Calu3 (cell line): ENCODE data around the gene FOXD3. TPM values are rescaled to one million over a fixed set of nuclear protein-coding genes. Genes with fewer than 3 reads are reported as not detected.

Experiments
- BruUV-seq: library from RNA; stranded (reverse); fragments of 400-500 nt; replicated peaks from 2 replicates; lab custom pipeline; 2021; lab: Mats Ljungman, UMichigan
- CTCF ChIA-PET: fragments of 300-600 bp; sonication (Branson Sonifier 250); formaldehyde crosslinking; loops from one replicate; lab custom pipeline; 2022; ENCODE audit warnings: antibody characterized with exemption; lab: Charles Lee
- DNase-seq: peaks from one replicate; pipeline ENCODE4 v3.0.0; 2022
- H3K27ac Mint-ChIP-seq: one replicate; pipeline ENCODE4 v1.8.0; 2022; ENCODE audit warnings: mixed read lengths; ENCODE audit not compliant: unreplicated experiment
- H3K27me3 Mint-ChIP-seq: one replicate; pipeline ENCODE4 v1.8.0; 2022; ENCODE audit warnings: mixed read lengths; ENCODE audit not compliant: unreplicated experiment
- H3K36me3 Mint-ChIP-seq: one replicate; pipeline ENCODE4 v1.8.0; 2022; ENCODE audit warnings: mild to moderate bottlenecking, moderate library complexity, mixed read lengths; ENCODE audit not compliant: insufficient read depth, unreplicated experiment
- H3K4me1 Mint-ChIP-seq: one replicate; pipeline ENCODE4 v1.8.0; 2022; ENCODE audit warnings: mild to moderate bottlenecking, low read depth, mixed read lengths; ENCODE audit not compliant: unreplicated experiment
- H3K4me3 Mint-ChIP-seq: one replicate; pipeline ENCODE4 v1.8.0; 2022; ENCODE audit warnings: mild to moderate bottlenecking, low read depth, moderate library complexity, mixed read lengths; ENCODE audit not compliant: unreplicated experiment
- H3K9me3 Mint-ChIP-seq: one replicate; pipeline ENCODE4 v1.8.0; 2022; ENCODE audit warnings: low read depth, mixed read lengths; ENCODE audit not compliant: unreplicated experiment
- CTCF ChIP-seq: fragments of 200-600 bp; IDR thresholded peaks from one replicate; pipeline ENCODE4 v1.8.0; 2022; ENCODE audit warnings: antibody characterized with exemption; ENCODE audit not compliant: unreplicated experiment
- intact Hi-C: fragments of 100-400 bp; cut with micrococcal nuclease; formaldehyde crosslinking; loops from one replicate; pipeline ENCODE4 v1.10.0; 2022; ENCODE audit not compliant: unreplicated experiment
- total RNA-seq: library from RNA; stranded (reverse); gene quantifications from 2 replicates; pipeline ENCODE4 v1.2.3, GENCODE V29; 2022

The FOXD3 gene
- total RNA-seq, 1 experiment from 2014 or later: 0.28 TPM

- TF ChIP-seq CTCF: no peak
- peak overlapping the region; percentile 66 for H3K4me3 Mint-ChIP-seq
- intact Hi-C loops: loop anchor here (5.0 kb wide), 1 partner anchor 221 kb away; no protein-coding TSS in a partner anchor
- peaks cover 6% of the 10 kb centered on the region for H3K36me3 Mint-ChIP-seq
- CTCF ChIA-PET: interaction anchor here (0.7 to 1.0 kb wide), 3 partner anchors 125 to 221 kb away, joined by 3 to 5 read pairs (median 3); no protein-coding TSS in a partner anchor
- H3K9me3 Mint-ChIP-seq: no peaks in the 10 kb centered on the region
- no peak for DNase-seq
- no TSS peak for BruUV-seq
- H3K27me3 Mint-ChIP-seq: peaks cover 22% of the 10 kb centered on the region
- peaks cover 8% of the 10 kb centered on the region for H3K4me1 Mint-ChIP-seq
- no peak overlapping the region for H3K27ac Mint-ChIP-seq
Measured at GRCh38 chr1:63316598-63316983, 5.8 kb upstream of the FOXD3 start.

- DNase-seq: peak; percentile 95
- Mint-ChIP-seq H3K36me3 (peaks cover 12% of the 10 kb centered on the region), H3K27me3 (peaks cover 22% of the 10 kb centered on the region), H3K27ac (no peak overlapping the region), H3K4me1 (peaks cover 8% of the 10 kb centered on the region), H3K4me3 (peak overlapping the region; percentile 66), H3K9me3 (no peaks in the 10 kb centered on the region)
- BruUV-seq: no TSS peak
- peak; percentile 77 for TF ChIP-seq CTCF
- intact Hi-C loops: loop anchor here (5.0 kb wide), 1 partner anchor 220 kb away; no protein-coding TSS in a partner anchor
- CTCF ChIA-PET: interaction anchor here (0.7 to 1.0 kb wide), 3 partner anchors 125 to 221 kb away, joined by 3 to 5 read pairs (median 3); no protein-coding TSS in a partner anchor
Measured at GRCh38 chr1:63316984-63317816, 5.2 kb upstream of the FOXD3 start.

DNA sequence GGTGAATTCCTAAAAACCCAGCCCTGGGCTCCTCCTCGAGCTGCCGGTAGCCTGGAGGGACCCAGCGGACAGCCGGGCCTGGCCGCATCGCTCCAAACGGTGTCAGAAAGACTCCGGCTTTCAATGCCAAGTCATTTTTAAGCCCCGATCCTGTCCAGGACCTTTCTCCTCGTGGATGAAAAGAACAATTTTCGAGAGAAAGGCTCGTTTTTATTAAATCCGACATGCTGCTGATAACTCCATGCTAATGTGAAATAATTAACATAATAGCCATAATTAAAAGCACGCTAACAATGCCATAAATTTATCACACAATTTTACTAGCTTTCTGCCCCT lies 4.6 kb upstream of the FOXD3 start:
- BruUV-seq: no TSS peak
- peaks cover 17% of the 10 kb centered on the region for H3K36me3 Mint-ChIP-seq
- H3K27ac Mint-ChIP-seq: no peak overlapping the region
- H3K9me3 Mint-ChIP-seq: no peaks in the 10 kb centered on the region
- DNase-seq: no peak
- H3K4me3 Mint-ChIP-seq: peak overlapping the region; percentile 66
- intact Hi-C loops: loop anchor here (5.0 kb wide), 1 partner anchor 220 kb away; no protein-coding TSS in a partner anchor
- peaks cover 22% of the 10 kb centered on the region for H3K27me3 Mint-ChIP-seq
- peaks cover 8% of the 10 kb centered on the region for H3K4me1 Mint-ChIP-seq
- CTCF ChIA-PET: no interaction called here
- no peak for TF ChIP-seq CTCF

GRCh38 chr1:63318201-63318979 lies 4.0 kb upstream of the FOXD3 start:
- DNase-seq: no peak
- peaks cover 23% of the 10 kb centered on the region for H3K36me3 Mint-ChIP-seq
- peak overlapping the region; percentile 66 for H3K4me3 Mint-ChIP-seq
- H3K9me3 Mint-ChIP-seq: no peaks in the 10 kb centered on the region
- no TSS peak for BruUV-seq
- no peak overlapping the region for H3K27ac Mint-ChIP-seq
- intact Hi-C loops: loop anchor here (5.0 kb wide), 1 partner anchor 219 kb away; no protein-coding TSS in a partner anchor
- no peak for TF ChIP-seq CTCF
- peaks cover 22% of the 10 kb centered on the region for H3K27me3 Mint-ChIP-seq
- CTCF ChIA-PET: no interaction called here
- H3K4me1 Mint-ChIP-seq: peaks cover 8% of the 10 kb centered on the region
